ENCODE measurements around the gene ALG8.

The ALG8 gene

GRCh38 chr11:78156127-78156844 is 16.9 kb upstream of the ALG8 start:
- no peak overlapping the region for H3K4me3 ChIP-seq (ENCODE audit: low read depth, low read length)
- TF ChIP-seq CTCF (IDR thresholded peaks at IDR 0.05; ENCODE audit: low read depth, low read length), result no peak

- TF ChIP-seq CTCF (IDR thresholded peaks at IDR 0.05; ENCODE audit: low read depth, low read length), result no peak
- H3K4me3 ChIP-seq (ENCODE audit: low read depth, low read length), result no peak overlapping the region
These were observed 12.4 kb upstream of the ALG8 start for GRCh38 chr11:78151804-78152203.

GRCh38 chr11:78150754-78151153 is 11.3 kb upstream of the ALG8 start:
- TF ChIP-seq CTCF (IDR thresholded peaks at IDR 0.05; ENCODE audit: low read depth, low read length), result no peak
- no peak overlapping the region for H3K4me3 ChIP-seq (ENCODE audit: low read depth, low read length)

GRCh38 chr11:78150346-78150745 is 10.9 kb upstream of the ALG8 start:
- TF ChIP-seq CTCF (IDR thresholded peaks at IDR 0.05; ENCODE audit: low read depth, low read length), result no peak
- no peak overlapping the region for H3K4me3 ChIP-seq (ENCODE audit: low read depth, low read length)

- H3K4me3 ChIP-seq (ENCODE audit: low read depth, low read length), result no peak overlapping the region
- TF ChIP-seq CTCF (IDR thresholded peaks at IDR 0.05; ENCODE audit: low read depth, low read length), result peak; percentile 49
These were observed 10.2 kb upstream of the ALG8 start for GRCh38 chr11:78149646-78150045.

- no peak overlapping the region for H3K4me3 ChIP-seq (ENCODE audit: low read depth, low read length)
- TF ChIP-seq CTCF (IDR thresholded peaks at IDR 0.05; ENCODE audit: low read depth, low read length), result no peak
These were observed 8.4 kb upstream of the ALG8 start for GRCh38 chr11:78147807-78148206.

- H3K4me3 ChIP-seq (ENCODE audit: low read depth, low read length), result no peak overlapping the region
- TF ChIP-seq CTCF (IDR thresholded peaks at IDR 0.05; ENCODE audit: low read depth, low read length), result no peak
These were observed 6.1 kb upstream of the ALG8 start for GRCh38 chr11:78145511-78146025.

Measured in WI38 (cell line).